ENCODE data around the gene SND1.

The SND1 gene

GRCh38 chr7:128102490-128103291 is 450.7 kb downstream of the SND1 start:
- TF ChIP-seq CTCF (IDR thresholded peaks at IDR 0.05), result no peak

GRCh38 chr7:128103498-128104107 is 451.6 kb downstream of the SND1 start:
- TF ChIP-seq CTCF (IDR thresholded peaks at IDR 0.05), result no peak

GRCh38 chr7:128104108-128104742 is 452.2 kb downstream of the SND1 start:
- no peak for TF ChIP-seq CTCF (IDR thresholded peaks at IDR 0.05)

- no peak for TF ChIP-seq CTCF (IDR thresholded peaks at IDR 0.05)
Measured at GRCh38 chr7:128105228-128106022, 453.4 kb downstream of the SND1 start.

GRCh38 chr7:128106821-128107220 is 454.8 kb downstream of the SND1 start:
- TF ChIP-seq CTCF (IDR thresholded peaks at IDR 0.05), result no peak

- TF ChIP-seq CTCF (IDR thresholded peaks at IDR 0.05), result no peak
Measured at GRCh38 chr7:128108129-128108528, 456.1 kb downstream of the SND1 start.

Data from LNCAP (cell line).